HG02885 (cell line): ENCODE measurements around the gene NFASC.

Source experiments
- ATAC-seq: cut with Tn5 transposase; IDR thresholded peaks from one replicate; pipeline ENCODE4 v1.9.1; 2021; ENCODE audit warnings: mild to moderate bottlenecking; ENCODE audit not compliant: unreplicated experiment, poor library complexity

Gene NFASC

GRCh38 chr1:204924013-204924759 lies 53.5 kb downstream of the NFASC start:
- ATAC-seq = no peak

GRCh38 chr1:204925701-204926100 lies 55.0 kb downstream of the NFASC start:
- no peak for ATAC-seq

GRCh38 chr1:204927673-204928641 lies 57.3 kb downstream of the NFASC start:
- ATAC-seq = no peak

GRCh38 chr1:204928671-204929486 lies 58.2 kb downstream of the NFASC start:
- ATAC-seq = no peak

GRCh38 chr1:204929487-204930154 lies 59.0 kb downstream of the NFASC start:
- ATAC-seq = no peak

- no peak for ATAC-seq
Observed at GRCh38 chr1:204930155-204930523, 59.5 kb downstream of the NFASC start.

GRCh38 chr1:204931313-204931712 lies 60.7 kb downstream of the NFASC start:
- ATAC-seq = no peak

- no peak for ATAC-seq
Observed at GRCh38 chr1:204931768-204932572, 61.3 kb downstream of the NFASC start.

GRCh38 chr1:204932573-204932909 lies 61.9 kb downstream of the NFASC start:
- no peak for ATAC-seq

GRCh38 chr1:204935155-204935554 lies 64.5 kb downstream of the NFASC start:
- ATAC-seq = no peak

GRCh38 chr1:204936765-204937164 lies 66.1 kb downstream of the NFASC start:
- ATAC-seq = no peak

- no peak for ATAC-seq
Observed at GRCh38 chr1:204937901-204938300, 67.2 kb downstream of the NFASC start.

- no peak for ATAC-seq
Observed at GRCh38 chr1:204940591-204940990, 69.9 kb downstream of the NFASC start.

GRCh38 chr1:204941421-204942338 lies 71.0 kb downstream of the NFASC start:
- no peak for ATAC-seq

GRCh38 chr1:204943495-204943894 lies 72.8 kb downstream of the NFASC start:
- ATAC-seq = no peak

GRCh38 chr1:204944662-204945061 lies 74.0 kb downstream of the NFASC start:
- ATAC-seq = no peak

- ATAC-seq = no peak
Observed at GRCh38 chr1:204945565-204945977, 74.9 kb downstream of the NFASC start.

GRCh38 chr1:204946640-204947039 lies 76.0 kb downstream of the NFASC start:
- no peak for ATAC-seq
